HEK293T (cell line): Measurements from ENCODE around the gene CCDC32.

ENCODE experiments used
- CTCF ChIA-PET: fragments of 350-600 bp; formaldehyde crosslinking; extraction: SDS; loops from one replicate; lab custom pipeline; 2021; ENCODE audit warnings: antibody characterized with exemption, inconsistent platforms; lab: Yijun Ruan, JAX
- POLR2A ChIA-PET: fragments of 350-600 bp; formaldehyde crosslinking; extraction: SDS; loops from one replicate; lab custom pipeline; 2020; ENCODE audit warnings: antibody characterized with exemption, inconsistent platforms; lab: Yijun Ruan, JAX
- DNase-seq: peaks from one replicate; pipeline ENCODE4 v3.0.0; 2012; ENCODE audit warnings: mixed read lengths; ENCODE audit errors: extremely low spot score
- ARNT ChIP-seq: fragments of 450-650 bp; IDR thresholded peaks from 2 replicates; pipeline ENCODE4 v1.6.1; 2017; ENCODE audit warnings: mild to moderate bottlenecking
- BHLHE40 ChIP-seq: fragments of 450-650 bp; IDR thresholded peaks from 2 replicates; pipeline ENCODE4 v1.6.1; 2016; ENCODE audit warnings: mild to moderate bottlenecking, moderate library complexity, borderline replicate concordance
- CTBP1 ChIP-seq: fragments of 450-650 bp; IDR thresholded peaks from 2 replicates; pipeline ENCODE4 v1.6.1; 2016; ENCODE audit warnings: borderline replicate concordance
- ELF4 ChIP-seq: fragments of 450-650 bp; IDR thresholded peaks from 2 replicates; pipeline ENCODE4 v1.6.1; 2017; ENCODE audit warnings: antibody characterized with exemption
- FOXA1 ChIP-seq: fragments of 450-650 bp; IDR thresholded peaks from 2 replicates; pipeline ENCODE4 v1.6.1; 2016; ENCODE audit warnings: mild to moderate bottlenecking
- FOXK2 ChIP-seq: fragments of 450-650 bp; IDR thresholded peaks from 2 replicates; pipeline ENCODE4 v1.6.1; 2016; ENCODE audit warnings: mild to moderate bottlenecking
- FOXM1 ChIP-seq: fragments of 450-650 bp; IDR thresholded peaks from 2 replicates; pipeline ENCODE4 v1.6.1; 2017; ENCODE audit warnings: mild to moderate bottlenecking, borderline replicate concordance
- HDGF ChIP-seq: fragments of 450-650 bp; IDR thresholded peaks from 2 replicates; pipeline ENCODE4 v1.6.1; 2017; ENCODE audit warnings: antibody characterized with exemption, borderline replicate concordance
- L3MBTL2 ChIP-seq: fragments of 450-650 bp; conservative IDR thresholded peaks from 2 replicates; pipeline ENCODE4 v1.6.1; 2016; ENCODE audit warnings: mild to moderate bottlenecking
- LEF1 ChIP-seq: fragments of 450-650 bp; IDR thresholded peaks from 2 replicates; pipeline ENCODE4 v1.6.1; 2017; ENCODE audit warnings: mild to moderate bottlenecking, borderline replicate concordance
- NFRKB ChIP-seq: fragments of 450-650 bp; IDR thresholded peaks from 2 replicates; pipeline ENCODE4 v1.6.1; 2016; ENCODE audit warnings: mild to moderate bottlenecking, moderate library complexity
- PKNOX1 ChIP-seq: fragments of 450-650 bp; IDR thresholded peaks from 2 replicates; pipeline ENCODE4 v1.6.1; 2016
- SP1 ChIP-seq: fragments of 450-650 bp; IDR thresholded peaks from 2 replicates; pipeline ENCODE4 v1.6.1; 2017
- SUZ12 ChIP-seq: fragments of 450-650 bp; IDR thresholded peaks from 2 replicates; pipeline ENCODE4 v1.6.1; 2016; ENCODE audit warnings: mild to moderate bottlenecking
- TARDBP ChIP-seq: fragments of 450-650 bp; IDR thresholded peaks from 2 replicates; pipeline ENCODE4 v1.6.1; 2016
- ZNF384 ChIP-seq: fragments of 450-650 bp; IDR thresholded peaks from 2 replicates; pipeline ENCODE4 v1.6.1; 2016

CCDC32 gene

GRCh38 chr15:40558952-40559742, 5.7 kb downstream of the CCDC32 start:
- TF ChIP-seq FOXK2 (no peak), NFRKB (no peak), FOXA1 (no peak), BHLHE40 (no peak), L3MBTL2 (no peak), CTBP1 (no peak), ZNF384 (no peak), SP1 (no peak)
- DNase-seq = no peak
- CTCF ChIA-PET = interaction anchor here (1.0 kb wide), 1 partner anchor 10 kb away, joined by 3 read pairs; the partner anchor contains the start of gene RPUSD2
- POLR2A ChIA-PET = interaction anchor here (1.9 kb wide), 1 partner anchor 10 kb away, joined by 7 read pairs; the partner anchor contains the start of gene RPUSD2

GRCh38 chr15:40555876-40556275, 9.0 kb downstream of the CCDC32 start:
- CTCF ChIA-PET = no interaction called here
- DNase-seq = no peak
- POLR2A ChIA-PET = no interaction called here
- no peak for TF ChIP-seq FOXA1

- TF ChIP-seq L3MBTL2 (no peak), HDGF (no peak), ARNT (no peak), FOXK2 (no peak), PKNOX1 (no peak), FOXM1 (no peak), ELF4 (no peak), CTBP1 (no peak), TARDBP (no peak), ZNF384 (no peak), BHLHE40 (no peak), NFRKB (no peak), FOXA1 (no peak), SP1 (no peak), SUZ12 (no peak), LEF1 (no peak)
- CTCF ChIA-PET = no interaction called here
- no peak for DNase-seq
- POLR2A ChIA-PET = interaction anchor here (1.1 to 1.2 kb wide), 2 partner anchors 12 to 15 kb away, joined by 3 read pairs; partner anchors contain the start of gene RPUSD2
Observed at GRCh38 chr15:40554161-40554525, 10.7 kb downstream of the CCDC32 start.

- TF ChIP-seq ZNF384 = no peak
- TF ChIP-seq CTBP1 = no peak
- TF ChIP-seq PKNOX1 = no peak
- TF ChIP-seq FOXA1 = no peak
- no peak for TF ChIP-seq SUZ12
- TF ChIP-seq BHLHE40 = no peak
- no peak for TF ChIP-seq L3MBTL2
- no peak for TF ChIP-seq NFRKB
- TF ChIP-seq HDGF = no peak
- no peak for TF ChIP-seq SP1
- TF ChIP-seq LEF1 = no peak
- no peak for DNase-seq
- CTCF ChIA-PET = no interaction called here
- POLR2A ChIA-PET = no interaction called here
Observed at GRCh38 chr15:40550341-40551037, 14.4 kb downstream of the CCDC32 start.

- DNase-seq = no peak
- ChIA-PET POLR2A (no interaction called here), CTCF (no interaction called here)
- no peak for TF ChIP-seq CTBP1
- no peak for TF ChIP-seq FOXA1
- no peak for TF ChIP-seq L3MBTL2
- TF ChIP-seq ZNF384 = no peak
- no peak for TF ChIP-seq LEF1
- TF ChIP-seq ELF4 = no peak
- TF ChIP-seq TARDBP = no peak
- no peak for TF ChIP-seq HDGF
- TF ChIP-seq PKNOX1 = no peak
- no peak for TF ChIP-seq BHLHE40
- no peak for TF ChIP-seq SP1
- no peak for TF ChIP-seq FOXK2
- TF ChIP-seq SUZ12 = no peak
- no peak for TF ChIP-seq ARNT
- TF ChIP-seq FOXM1 = no peak
- no peak for TF ChIP-seq NFRKB
Observed at GRCh38 chr15:40549894-40550293, 14.9 kb downstream of the CCDC32 start.

GRCh38 chr15:40548610-40549009, 16.2 kb downstream of the CCDC32 start:
- TF ChIP-seq FOXK2 = no peak
- TF ChIP-seq FOXM1 = no peak
- TF ChIP-seq ARNT = no peak
- no peak for TF ChIP-seq LEF1
- TF ChIP-seq ZNF384 = no peak
- no peak for TF ChIP-seq SUZ12
- ChIA-PET CTCF (interaction anchor here (1.2 kb wide), 1 partner anchor 325 kb away, joined by 3 read pairs; no protein-coding TSS in a partner anchor), POLR2A (no interaction called here)
- DNase-seq = no peak
